GM21529 (cell line): ENCODE results near the gene UVRAG.

ENCODE experiments used
- ATAC-seq: cut with Tn5 transposase; IDR thresholded peaks from one replicate; pipeline ENCODE4 v1.9.1; 2021; ENCODE audit not compliant: unreplicated experiment

The UVRAG gene

GRCh38 chr11:75996523-75997442 is 181.8 kb downstream of the UVRAG start:
- no peak for ATAC-seq

GRCh38 chr11:76004400-76004799 is 189.4 kb downstream of the UVRAG start:
- ATAC-seq = no peak

GRCh38 chr11:76005756-76006155 is 190.7 kb downstream of the UVRAG start:
- no peak for ATAC-seq

GRCh38 chr11:76007166-76007565 is 192.2 kb downstream of the UVRAG start:
- ATAC-seq = no peak

- no peak for ATAC-seq
Observed at GRCh38 chr11:76008474-76008873, 193.5 kb downstream of the UVRAG start.

GRCh38 chr11:76010051-76010450 is 195.0 kb downstream of the UVRAG start:
- ATAC-seq = no peak

GRCh38 chr11:76013526-76013925 is 198.5 kb downstream of the UVRAG start:
- ATAC-seq = no peak

- no peak for ATAC-seq
Observed at GRCh38 chr11:76023236-76024068, 208.4 kb downstream of the UVRAG start.

GRCh38 chr11:76025068-76025467 is 210.1 kb downstream of the UVRAG start:
- ATAC-seq = no peak

GRCh38 chr11:76025817-76026216 is 210.8 kb downstream of the UVRAG start:
- ATAC-seq = no peak

GRCh38 chr11:76026281-76026680 is 211.3 kb downstream of the UVRAG start:
- ATAC-seq = no peak

- no peak for ATAC-seq
Observed at GRCh38 chr11:76026862-76027261, 211.9 kb downstream of the UVRAG start.

- ATAC-seq = no peak
Observed at GRCh38 chr11:76030286-76030685, 215.3 kb downstream of the UVRAG start.

- ATAC-seq = no peak
Observed at GRCh38 chr11:76030968-76031590, 216.1 kb downstream of the UVRAG start.

- no peak for ATAC-seq
Observed at GRCh38 chr11:76033699-76034098, 218.7 kb downstream of the UVRAG start.

- no peak for ATAC-seq
Observed at GRCh38 chr11:76035020-76035419, 220.0 kb downstream of the UVRAG start.

- ATAC-seq = no peak
Observed at GRCh38 chr11:76038608-76039007, 223.6 kb downstream of the UVRAG start.

- ATAC-seq = no peak
Observed at GRCh38 chr11:76041208-76041607, 226.2 kb downstream of the UVRAG start.

GRCh38 chr11:76044750-76045320 is 229.8 kb downstream of the UVRAG start:
- ATAC-seq = no peak

GRCh38 chr11:76047231-76047630 is 232.2 kb downstream of the UVRAG start:
- no peak for ATAC-seq

- ATAC-seq = no peak
Observed at GRCh38 chr11:76047766-76048165, 232.8 kb downstream of the UVRAG start.
